Measurements from ENCODE around the gene DPF3. TPM values are rescaled to one million over a fixed set of nuclear protein-coding genes. Genes with fewer than 3 reads are reported as not detected.

DPF3 gene
- total and polyA plus RNA-seq, 2 experiments from 2014 or later = 6.8 to 7.9 TPM

DNA sequence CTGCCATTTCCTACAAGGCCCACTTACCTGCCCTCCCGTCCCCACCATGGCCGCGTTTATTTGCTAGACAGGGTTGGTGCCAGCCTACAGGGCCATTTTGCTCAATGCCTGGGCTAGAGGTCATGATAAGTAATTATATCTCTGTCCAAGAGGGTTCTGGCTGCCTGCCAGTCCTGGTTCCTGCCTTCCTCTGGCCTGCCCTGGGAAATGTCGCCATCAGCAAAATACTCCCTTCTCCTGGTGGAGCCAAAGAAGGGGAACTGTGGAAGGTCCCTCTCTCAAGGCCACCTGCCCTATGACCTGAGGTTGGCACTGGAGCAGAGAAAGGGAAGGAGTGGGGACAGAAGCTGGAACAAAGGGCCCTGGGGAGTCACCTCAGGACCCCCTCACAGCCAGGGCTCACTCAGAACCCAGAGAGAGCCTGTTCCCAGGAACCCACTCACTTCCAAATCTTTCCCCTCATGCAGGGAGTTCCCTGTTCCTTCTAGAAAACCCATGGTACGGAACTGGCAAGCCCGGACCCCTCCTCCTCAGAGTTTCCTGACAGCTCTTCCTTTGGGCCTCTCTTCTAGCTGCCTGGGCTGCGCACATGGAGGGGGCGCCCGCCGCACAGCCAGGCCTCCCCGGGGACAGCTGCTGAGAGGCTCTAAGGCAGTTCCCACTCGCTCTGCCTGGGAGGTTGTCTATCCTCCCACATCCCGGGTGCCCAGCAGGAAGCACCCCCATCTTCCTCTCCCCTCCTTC, 280.5 kb downstream of the DPF3 start:
- Histone ChIP-seq H3K79me2 (ENCODE audit: insufficient read depth) (no peaks in the 10 kb centered on the region), H3K27ac (no peak overlapping the region), H3K27me3 (replicated peaks; ENCODE audit: insufficient read depth) (no peaks in the 10 kb centered on the region), H2AFZ (no peak overlapping the region), H3K9me2 (ENCODE audit: insufficient read depth) (no peaks in the 10 kb centered on the region), H3K4me1 (ENCODE audit: insufficient read depth) (peaks cover 39% of the 10 kb centered on the region), H3K4me2 (ENCODE audit: unreplicated experiment) (no peak overlapping the region), H3K4me3 (no peak overlapping the region), H3K36me3 (ENCODE audit: low read depth) (no peaks in the 10 kb centered on the region), H3F3A (ENCODE audit: insufficient read depth) (peaks cover 22% of the 10 kb centered on the region), H3K9ac (no peak overlapping the region), H4K20me1 (ENCODE audit: insufficient read depth) (no peaks in the 10 kb centered on the region), H3K9me3 (ENCODE audit: low read depth) (no peaks in the 10 kb centered on the region)
- peak; percentile 22 for DNase-seq
- in situ Hi-C loops (cut with MboI) = no loop called here
- TF ChIP-seq EZH2 (IDR thresholded peaks at IDR 0.05; ENCODE audit: insufficient read depth, poor library complexity, severe bottlenecking) (no peak), EZH2phosphoT487 (IDR thresholded peaks at IDR 0.05; ENCODE audit: insufficient read depth, low read depth) (no peak)
- WGBS, 2 experiments (ENCODE audit: low coverage in 1 of 2, low lambda C conversion rate in 2 of 2, missing lambda C conversion rate in 2 of 2) = 76 to 82% methylated on average over 10 to 13 of the region's 13 CpGs

GRCh38 chr14:72612041-72612440, 281.9 kb downstream of the DPF3 start:
- TF ChIP-seq EZH2phosphoT487 (IDR thresholded peaks at IDR 0.05; ENCODE audit: insufficient read depth, low read depth) (no peak), EZH2 (IDR thresholded peaks at IDR 0.05; ENCODE audit: insufficient read depth, poor library complexity, severe bottlenecking) (no peak)
- H3K4me1 ChIP-seq (ENCODE audit: insufficient read depth) = peaks cover 53% of the 10 kb centered on the region

DNA sequence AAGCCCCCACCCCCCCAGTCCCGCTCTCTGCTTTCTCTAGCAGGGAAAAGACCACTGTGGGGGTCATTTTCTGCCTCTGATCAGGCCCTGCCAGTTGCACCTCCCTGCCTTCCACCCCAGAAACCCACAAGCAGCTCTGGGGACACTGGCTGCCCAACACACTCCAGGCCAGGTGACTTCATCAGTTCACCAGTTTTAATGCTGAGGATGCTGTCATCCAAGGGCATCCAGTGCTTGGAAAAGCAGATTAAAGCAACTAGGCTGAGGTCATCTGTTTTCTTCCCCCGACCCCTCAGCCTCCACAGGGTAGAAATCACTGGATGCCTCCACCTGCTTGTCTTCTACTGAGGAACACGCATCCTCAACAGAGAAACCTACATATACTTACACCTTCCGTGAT, 282.4 kb downstream of the DPF3 start:
- H3F3A ChIP-seq (ENCODE audit: insufficient read depth) = peaks cover 35% of the 10 kb centered on the region
- DNase-seq = no peak
- no peaks in the 10 kb centered on the region for H3K36me3 ChIP-seq (ENCODE audit: low read depth)
- no peak overlapping the region for H3K4me3 ChIP-seq
- in situ Hi-C loops (cut with MboI) = no loop called here
- no peaks in the 10 kb centered on the region for H3K9me3 ChIP-seq (ENCODE audit: low read depth)
- no peak overlapping the region for H3K27ac ChIP-seq
- H3K27me3 ChIP-seq (replicated peaks; ENCODE audit: insufficient read depth) = no peaks in the 10 kb centered on the region
- no peaks in the 10 kb centered on the region for H4K20me1 ChIP-seq (ENCODE audit: insufficient read depth)
- H3K9ac ChIP-seq = no peak overlapping the region
- H3K9me2 ChIP-seq (ENCODE audit: insufficient read depth) = no peaks in the 10 kb centered on the region
- H3K4me2 ChIP-seq (ENCODE audit: unreplicated experiment) = no peak overlapping the region
- no peaks in the 10 kb centered on the region for H3K79me2 ChIP-seq (ENCODE audit: insufficient read depth)
- TF ChIP-seq EZH2 (IDR thresholded peaks at IDR 0.05; ENCODE audit: insufficient read depth, poor library complexity, severe bottlenecking) (no peak), EZH2phosphoT487 (IDR thresholded peaks at IDR 0.05; ENCODE audit: insufficient read depth, low read depth) (no peak)
- WGBS, 2 experiments (ENCODE audit: low coverage in 1 of 2, low lambda C conversion rate in 2 of 2, missing lambda C conversion rate in 2 of 2) = 78 to 86% methylated on average over 4 of the region's 4 CpGs
- H3K4me1 ChIP-seq (ENCODE audit: insufficient read depth) = peaks cover 58% of the 10 kb centered on the region
- H2AFZ ChIP-seq = no peak overlapping the region

More at GRCh38 chr14:72612041-72612440, 281.9 kb downstream of the DPF3 start:
- WGBS, 2 experiments (ENCODE audit: low coverage in 1 of 2, low lambda C conversion rate in 2 of 2, missing lambda C conversion rate in 2 of 2) = 81 to 86% methylated on average over 4 of the region's 4 CpGs
- Histone ChIP-seq H3K79me2 (ENCODE audit: insufficient read depth) (no peaks in the 10 kb centered on the region), H3K27me3 (replicated peaks; ENCODE audit: insufficient read depth) (no peaks in the 10 kb centered on the region), H3K4me3 (no peak overlapping the region), H4K20me1 (ENCODE audit: insufficient read depth) (no peaks in the 10 kb centered on the region), H3K27ac (no peak overlapping the region), H3K4me2 (ENCODE audit: unreplicated experiment) (no peak overlapping the region), H2AFZ (no peak overlapping the region), H3F3A (ENCODE audit: insufficient read depth) (peaks cover 34% of the 10 kb centered on the region), H3K9me2 (ENCODE audit: insufficient read depth) (no peaks in the 10 kb centered on the region), H3K9me3 (ENCODE audit: low read depth) (no peaks in the 10 kb centered on the region), H3K36me3 (ENCODE audit: low read depth) (no peaks in the 10 kb centered on the region), H3K9ac (no peak overlapping the region)
- in situ Hi-C loops (cut with MboI) = no loop called here
- no peak for DNase-seq

DNA sequence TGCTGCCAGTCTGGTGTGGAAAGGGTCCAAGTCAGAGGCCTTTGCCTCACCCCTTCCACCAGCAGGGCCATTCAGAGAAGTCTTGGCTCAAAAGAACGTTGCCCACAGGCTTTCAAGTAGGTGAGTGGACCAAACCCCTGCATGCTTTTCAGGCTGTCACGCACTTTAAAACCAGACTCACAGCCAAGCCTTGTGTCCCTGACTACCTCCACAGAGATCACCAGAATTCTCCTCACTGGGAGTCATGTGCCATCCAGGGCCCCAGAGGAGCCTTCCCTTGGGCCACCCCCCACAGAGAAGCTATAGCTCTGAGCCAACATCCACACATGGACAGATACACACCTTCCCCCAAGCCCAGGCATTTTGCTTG, 283.1 kb downstream of the DPF3 start:
- peaks cover 28% of the 10 kb centered on the region for H3F3A ChIP-seq (ENCODE audit: insufficient read depth)
- no peak overlapping the region for H3K4me2 ChIP-seq (ENCODE audit: unreplicated experiment)
- H3K79me2 ChIP-seq (ENCODE audit: insufficient read depth) = no peaks in the 10 kb centered on the region
- DNase-seq = peak; percentile 41
- peaks cover 57% of the 10 kb centered on the region for H3K4me1 ChIP-seq (ENCODE audit: insufficient read depth)
- no peak for TF ChIP-seq EZH2 (IDR thresholded peaks at IDR 0.05; ENCODE audit: insufficient read depth, poor library complexity, severe bottlenecking)
- TF ChIP-seq EZH2phosphoT487 (IDR thresholded peaks at IDR 0.05; ENCODE audit: insufficient read depth, low read depth) = no peak
- H4K20me1 ChIP-seq (ENCODE audit: insufficient read depth) = no peaks in the 10 kb centered on the region
- no peaks in the 10 kb centered on the region for H3K9me2 ChIP-seq (ENCODE audit: insufficient read depth)
- no peak overlapping the region for H3K9ac ChIP-seq
- H2AFZ ChIP-seq = no peak overlapping the region
- no peak overlapping the region for H3K27ac ChIP-seq
- WGBS, 2 experiments (ENCODE audit: low coverage in 1 of 2, low lambda C conversion rate in 2 of 2, missing lambda C conversion rate in 2 of 2) = 48 to 66% methylated on average over 2 of the region's 2 CpGs
- H3K9me3 ChIP-seq (ENCODE audit: low read depth) = no peaks in the 10 kb centered on the region
- in situ Hi-C loops (cut with MboI) = no loop called here
- no peak overlapping the region for H3K4me3 ChIP-seq
- H3K36me3 ChIP-seq (ENCODE audit: low read depth) = no peaks in the 10 kb centered on the region
- no peaks in the 10 kb centered on the region for H3K27me3 ChIP-seq (replicated peaks; ENCODE audit: insufficient read depth)

All from GM23248 (cell line).